ENCODE measurements around the gene SLC23A2. TPM values are rescaled to one million over a fixed set of nuclear protein-coding genes. Genes with fewer than 3 reads are reported as not detected.

The SLC23A2 gene
- total RNA-seq, 2 experiments from 2014 or later, result 16.7 to 17.6 TPM

DNA sequence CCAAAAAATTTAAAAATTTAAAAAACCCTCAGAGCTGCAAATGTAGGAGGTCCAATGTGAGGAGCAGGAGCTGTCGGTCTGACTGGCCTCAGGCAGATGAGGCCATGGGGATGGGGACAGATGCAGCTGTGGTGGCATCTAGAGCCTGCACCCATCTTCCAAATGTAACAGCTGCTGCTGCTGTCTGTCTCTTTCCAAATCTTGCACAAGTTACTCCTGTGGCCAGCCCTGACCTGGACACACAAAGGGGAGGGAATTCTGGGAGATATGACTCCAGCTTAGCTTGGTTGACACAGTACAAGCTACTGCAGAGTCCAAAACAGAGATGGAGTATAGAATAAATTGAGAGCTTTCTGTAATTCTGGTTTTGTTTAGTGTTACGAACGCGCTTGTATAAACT is 164.4 kb downstream of the SLC23A2 start:
- ATAC-seq, result no peak
- ChIA-PET CTCF (interaction anchor here (0.9 kb wide), 1 partner anchor 63 kb away, joined by 3 read pairs; no protein-coding TSS in a partner anchor), POLR2A (no interaction called here)
- H3K9me3 Mint-ChIP-seq (ENCODE audit: low read depth), result peaks cover 3% of the 10 kb centered on the region
- H3K36me3 Mint-ChIP-seq (ENCODE audit: low read depth), result no peaks in the 10 kb centered on the region
- no peak for DNase-seq
- intact Hi-C loops (cut with DNase I, micrococcal nuclease), result no loop called here
- H3K27ac Mint-ChIP-seq, result no peak overlapping the region
- H3K4me1 Mint-ChIP-seq, result peaks cover 2% of the 10 kb centered on the region
- H3K27me3 Mint-ChIP-seq, result no peaks in the 10 kb centered on the region
- no peak overlapping the region for H3K4me3 Mint-ChIP-seq

DNA sequence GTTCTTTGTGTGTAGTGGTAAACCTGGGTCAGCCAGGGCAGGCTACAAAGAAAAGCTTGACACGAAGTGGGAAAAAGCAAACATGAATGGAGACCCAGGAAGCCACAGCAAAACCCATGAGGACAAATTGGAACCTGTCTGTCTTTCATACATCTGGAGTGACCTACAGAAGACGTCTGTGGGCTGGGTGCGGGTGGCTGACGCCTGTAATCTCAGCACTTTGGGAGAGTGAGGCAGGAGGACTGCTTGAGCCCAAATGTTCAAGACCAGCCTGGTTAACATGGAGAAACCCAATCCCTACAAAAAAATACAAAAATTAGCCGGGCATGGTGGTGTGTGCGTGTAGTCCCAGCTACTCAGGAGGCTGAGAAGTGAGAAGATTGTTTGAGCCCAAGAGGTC is 164.8 kb downstream of the SLC23A2 start:
- peaks cover 6% of the 10 kb centered on the region for H3K9me3 Mint-ChIP-seq (ENCODE audit: low read depth)
- H3K36me3 Mint-ChIP-seq (ENCODE audit: low read depth), result no peaks in the 10 kb centered on the region
- POLR2A ChIA-PET, result no interaction called here
- H3K27me3 Mint-ChIP-seq, result no peaks in the 10 kb centered on the region
- ATAC-seq, result no peak
- no peak overlapping the region for H3K4me3 Mint-ChIP-seq
- DNase-seq, result no peak
- peaks cover 2% of the 10 kb centered on the region for H3K4me1 Mint-ChIP-seq
- no peak overlapping the region for H3K27ac Mint-ChIP-seq
- CTCF ChIA-PET, result interaction anchor here (0.5 to 0.9 kb wide), 3 partner anchors 24 to 275 kb away, joined by 3 to 4 read pairs (median 4); no protein-coding TSS in a partner anchor
- intact Hi-C loops (cut with DNase I, micrococcal nuclease), result no loop called here

DNA sequence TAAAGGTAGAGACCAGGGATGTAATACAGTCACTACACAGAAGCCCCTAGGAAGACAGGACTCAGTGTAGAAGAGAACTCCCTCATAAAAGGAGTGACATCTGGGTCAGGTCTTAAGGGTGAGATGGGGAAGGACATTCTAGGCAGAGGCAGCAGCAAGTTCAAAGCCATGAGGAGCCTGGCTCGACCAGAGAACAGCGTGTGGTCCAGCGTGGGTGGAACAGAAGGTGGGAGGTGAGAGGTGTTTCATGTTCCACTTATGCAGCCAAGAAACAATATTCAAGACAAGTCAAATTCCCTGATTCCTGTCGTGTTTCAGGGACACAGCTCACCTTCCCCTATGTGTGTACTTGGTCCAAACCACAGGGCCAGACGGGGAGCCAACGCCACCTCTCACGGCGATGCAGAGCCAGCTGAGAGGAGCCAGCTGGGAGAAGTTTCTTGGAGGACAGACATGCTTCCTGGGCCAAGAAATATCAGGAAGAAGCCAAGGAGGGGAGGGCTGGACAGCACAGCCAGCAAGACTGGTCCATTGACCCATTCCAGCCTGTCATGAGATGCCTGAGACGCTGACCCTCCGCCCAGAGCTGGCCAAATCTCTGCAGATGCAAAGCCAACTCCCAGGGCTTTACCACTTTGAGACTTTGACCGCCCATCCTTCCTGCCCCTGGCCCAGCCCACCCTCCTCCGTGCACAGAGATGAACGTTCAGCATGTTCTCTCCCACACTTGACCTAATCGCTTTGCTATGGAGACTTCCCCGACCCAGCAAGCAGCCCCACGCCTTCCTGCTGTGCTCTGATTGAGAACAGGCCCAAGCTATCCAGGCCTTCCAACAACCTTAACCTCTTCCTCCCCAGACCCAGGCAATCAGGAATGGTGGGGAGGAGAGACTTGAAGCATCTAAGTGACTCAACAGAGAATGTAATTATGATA is 165.8 kb downstream of the SLC23A2 start:
- H3K27ac Mint-ChIP-seq, result no peak overlapping the region
- ATAC-seq (no peak), DNase-seq (no peak)
- H3K9me3 Mint-ChIP-seq (ENCODE audit: low read depth), result peaks cover 6% of the 10 kb centered on the region
- no peaks in the 10 kb centered on the region for H3K27me3 Mint-ChIP-seq
- intact Hi-C loops (cut with DNase I, micrococcal nuclease), result no loop called here
- no peaks in the 10 kb centered on the region for H3K36me3 Mint-ChIP-seq (ENCODE audit: low read depth)
- H3K4me3 Mint-ChIP-seq, result no peak overlapping the region
- CTCF ChIA-PET, result interaction anchor here (0.6 to 0.7 kb wide), 2 partner anchors 15 to 23 kb away, joined by 4 read pairs; no protein-coding TSS in a partner anchor
- no peaks in the 10 kb centered on the region for H3K4me1 Mint-ChIP-seq
- POLR2A ChIA-PET, result no interaction called here

DNA sequence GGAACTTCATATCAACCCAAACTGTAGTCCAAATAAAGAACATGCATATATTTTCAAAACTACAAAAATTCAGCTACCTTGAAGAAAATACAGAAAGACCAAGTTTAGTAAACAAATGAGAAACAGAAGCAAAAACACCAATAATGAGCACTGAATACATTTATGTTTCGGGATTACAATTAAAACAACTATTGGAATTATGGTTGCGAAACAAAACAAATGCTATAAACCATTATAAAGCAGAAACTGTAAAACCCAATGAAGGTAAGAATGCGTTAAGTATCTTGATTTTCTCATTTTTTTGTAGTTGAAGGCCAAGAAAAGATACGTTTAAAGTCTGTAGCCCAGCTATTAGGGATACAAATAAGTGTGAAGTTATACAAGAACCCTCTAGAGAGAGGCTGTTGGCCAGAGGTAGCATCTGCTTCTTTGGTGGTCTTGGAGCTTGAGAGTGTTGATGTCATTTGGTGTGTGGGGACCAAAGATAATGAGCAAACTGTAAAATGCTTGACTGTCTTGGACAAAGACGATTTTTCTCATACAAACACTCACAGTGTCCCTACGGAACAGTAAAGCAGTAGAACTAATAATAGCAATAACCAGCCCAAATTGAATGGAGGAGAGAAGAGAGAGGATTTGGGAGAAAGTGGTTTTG is 168.1 kb downstream of the SLC23A2 start:
- Mint-ChIP-seq H3K36me3 (ENCODE audit: low read depth) (no peaks in the 10 kb centered on the region), H3K9me3 (ENCODE audit: low read depth) (peaks cover 6% of the 10 kb centered on the region), H3K27ac (no peak overlapping the region), H3K4me1 (no peaks in the 10 kb centered on the region), H3K27me3 (no peaks in the 10 kb centered on the region), H3K4me3 (no peak overlapping the region)
- POLR2A ChIA-PET, result no interaction called here
- ATAC-seq (no peak), DNase-seq (no peak)
- intact Hi-C loops (cut with DNase I, micrococcal nuclease), result no loop called here
- CTCF ChIA-PET, result interaction anchor here (1.4 kb wide), 1 partner anchor 25 kb away, joined by 3 read pairs; no protein-coding TSS in a partner anchor

DNA sequence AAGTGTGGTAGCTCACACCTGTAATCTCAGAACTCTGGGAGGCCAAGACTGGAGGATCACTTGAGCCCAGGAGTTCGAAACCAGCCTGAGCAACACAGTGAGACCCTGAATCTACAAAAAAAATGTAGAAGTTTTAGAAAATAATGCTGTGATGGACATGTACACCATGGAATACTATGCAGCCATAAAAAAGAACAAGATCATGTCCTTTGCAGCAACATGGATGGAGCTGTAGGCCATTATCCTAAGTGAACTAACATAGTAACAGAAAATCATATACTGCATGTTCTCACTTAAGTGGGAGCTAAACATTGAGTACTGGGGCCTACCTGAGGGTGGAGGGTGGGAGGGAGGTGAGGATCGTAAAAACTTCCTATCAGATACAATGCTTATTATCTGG is 168.8 kb downstream of the SLC23A2 start:
- no peak overlapping the region for H3K27ac Mint-ChIP-seq
- POLR2A ChIA-PET, result interaction anchor here (0.7 kb wide), 1 partner anchor 18 kb away, joined by 5 read pairs; no protein-coding TSS in a partner anchor
- no peak overlapping the region for H3K4me3 Mint-ChIP-seq
- no peaks in the 10 kb centered on the region for H3K36me3 Mint-ChIP-seq (ENCODE audit: low read depth)
- intact Hi-C loops (cut with DNase I, micrococcal nuclease), result no loop called here
- ATAC-seq (no peak), DNase-seq (no peak)
- CTCF ChIA-PET, result no interaction called here
- no peaks in the 10 kb centered on the region for H3K27me3 Mint-ChIP-seq
- H3K4me1 Mint-ChIP-seq, result no peaks in the 10 kb centered on the region
- H3K9me3 Mint-ChIP-seq (ENCODE audit: low read depth), result peaks cover 6% of the 10 kb centered on the region

DNA sequence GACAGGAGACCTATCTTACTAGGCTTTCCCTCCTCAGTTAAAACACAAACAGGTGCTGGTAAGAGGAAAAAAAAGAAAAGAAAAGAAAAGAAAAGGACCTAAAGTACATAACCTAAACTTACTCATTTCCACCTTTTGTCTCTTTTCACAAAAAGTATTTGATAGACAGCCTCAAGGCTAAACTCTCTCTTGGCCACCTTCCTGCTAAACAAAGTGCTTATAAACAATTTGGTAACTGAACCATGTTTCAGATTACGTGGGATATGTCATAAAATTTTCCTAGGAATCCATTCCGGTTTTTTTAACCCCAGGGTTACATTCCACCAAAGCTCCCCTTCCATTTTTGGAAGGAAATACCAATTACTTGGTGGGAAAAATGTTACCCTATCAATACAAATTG is 170.6 kb downstream of the SLC23A2 start:
- ATAC-seq (no peak), DNase-seq (no peak)
- CTCF ChIA-PET, result no interaction called here
- intact Hi-C loops (cut with DNase I, micrococcal nuclease), result no loop called here
- Mint-ChIP-seq H3K36me3 (ENCODE audit: low read depth) (no peaks in the 10 kb centered on the region), H3K4me1 (no peaks in the 10 kb centered on the region), H3K4me3 (no peak overlapping the region), H3K27me3 (no peaks in the 10 kb centered on the region), H3K9me3 (ENCODE audit: low read depth) (peaks cover 6% of the 10 kb centered on the region), H3K27ac (no peak overlapping the region)
- POLR2A ChIA-PET, result no interaction called here

DNA sequence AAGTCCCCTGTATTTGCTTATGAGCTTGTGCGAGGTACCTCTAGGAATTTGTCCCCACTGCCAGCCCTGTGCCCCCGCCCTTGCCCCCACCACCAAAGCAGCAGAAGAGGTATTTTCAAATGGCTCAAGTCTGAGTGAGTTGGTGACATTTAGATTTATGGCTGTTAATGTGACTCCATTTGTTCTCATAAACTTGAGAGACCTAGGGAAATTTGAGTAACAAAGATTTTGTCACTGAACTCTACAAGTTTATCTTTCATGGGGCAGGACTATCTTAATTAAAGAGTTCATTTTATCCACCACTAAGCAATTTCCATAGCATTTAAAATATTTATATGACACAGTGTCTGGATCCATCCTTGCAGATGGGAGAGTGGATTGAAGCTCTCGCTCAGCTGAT is 171.1 kb downstream of the SLC23A2 start:
- H3K27me3 Mint-ChIP-seq, result no peaks in the 10 kb centered on the region
- DNase-seq (no peak), ATAC-seq (no peak)
- H3K4me3 Mint-ChIP-seq, result no peak overlapping the region
- ChIA-PET POLR2A (no interaction called here), CTCF (interaction anchor here (0.7 to 1.4 kb wide), 4 partner anchors 126 to 270 kb away, joined by 3 to 4 read pairs (median 3); no protein-coding TSS in a partner anchor)
- peaks cover 6% of the 10 kb centered on the region for H3K9me3 Mint-ChIP-seq (ENCODE audit: low read depth)
- H3K27ac Mint-ChIP-seq, result no peak overlapping the region
- H3K4me1 Mint-ChIP-seq, result no peaks in the 10 kb centered on the region
- intact Hi-C loops (cut with DNase I, micrococcal nuclease), result no loop called here
- H3K36me3 Mint-ChIP-seq (ENCODE audit: low read depth), result no peaks in the 10 kb centered on the region

DNA sequence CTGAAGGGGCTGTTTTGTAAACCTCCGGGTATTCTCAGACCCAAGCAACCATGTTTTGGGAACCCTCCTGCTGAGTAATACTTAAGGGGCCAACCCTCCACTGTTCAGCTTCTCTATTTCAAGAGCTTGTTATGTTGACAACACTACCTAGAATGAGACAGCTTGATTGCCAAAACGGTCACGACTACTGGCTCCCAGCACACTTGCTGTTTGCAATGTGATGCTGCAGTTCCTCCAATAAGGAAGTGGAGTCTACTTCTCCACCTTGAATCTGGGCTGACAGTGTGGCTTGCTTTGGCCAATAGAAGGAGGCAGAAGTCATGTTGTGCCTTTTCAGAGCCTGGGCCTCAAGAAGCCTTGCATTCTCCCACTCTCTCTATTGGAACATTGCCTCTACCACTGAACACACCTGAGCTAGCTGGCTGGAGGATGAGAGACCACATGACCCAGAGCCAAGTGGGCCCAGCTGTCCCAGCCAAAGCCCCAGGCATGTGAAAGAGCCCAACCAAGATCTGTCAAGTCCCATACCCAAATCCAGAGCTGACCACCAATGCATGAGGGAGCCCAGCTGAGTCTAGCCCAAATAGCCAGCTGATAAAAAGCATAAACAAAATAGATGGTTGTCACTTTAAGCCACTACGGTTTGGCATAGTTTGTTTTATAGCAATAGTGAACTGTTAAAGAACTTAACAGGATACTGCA is 171.6 kb downstream of the SLC23A2 start:
- no peak overlapping the region for H3K4me3 Mint-ChIP-seq
- H3K27me3 Mint-ChIP-seq, result no peaks in the 10 kb centered on the region
- intact Hi-C loops (cut with DNase I, micrococcal nuclease), result no loop called here
- DNase-seq (no peak), ATAC-seq (no peak)
- peaks cover 6% of the 10 kb centered on the region for H3K9me3 Mint-ChIP-seq (ENCODE audit: low read depth)
- H3K36me3 Mint-ChIP-seq (ENCODE audit: low read depth), result no peaks in the 10 kb centered on the region
- H3K27ac Mint-ChIP-seq, result no peak overlapping the region
- no peaks in the 10 kb centered on the region for H3K4me1 Mint-ChIP-seq
- POLR2A ChIA-PET, result no interaction called here
- CTCF ChIA-PET, result interaction anchor here (0.7 to 1.4 kb wide), 4 partner anchors 126 to 271 kb away, joined by 3 to 4 read pairs (median 3); no protein-coding TSS in a partner anchor

DNA sequence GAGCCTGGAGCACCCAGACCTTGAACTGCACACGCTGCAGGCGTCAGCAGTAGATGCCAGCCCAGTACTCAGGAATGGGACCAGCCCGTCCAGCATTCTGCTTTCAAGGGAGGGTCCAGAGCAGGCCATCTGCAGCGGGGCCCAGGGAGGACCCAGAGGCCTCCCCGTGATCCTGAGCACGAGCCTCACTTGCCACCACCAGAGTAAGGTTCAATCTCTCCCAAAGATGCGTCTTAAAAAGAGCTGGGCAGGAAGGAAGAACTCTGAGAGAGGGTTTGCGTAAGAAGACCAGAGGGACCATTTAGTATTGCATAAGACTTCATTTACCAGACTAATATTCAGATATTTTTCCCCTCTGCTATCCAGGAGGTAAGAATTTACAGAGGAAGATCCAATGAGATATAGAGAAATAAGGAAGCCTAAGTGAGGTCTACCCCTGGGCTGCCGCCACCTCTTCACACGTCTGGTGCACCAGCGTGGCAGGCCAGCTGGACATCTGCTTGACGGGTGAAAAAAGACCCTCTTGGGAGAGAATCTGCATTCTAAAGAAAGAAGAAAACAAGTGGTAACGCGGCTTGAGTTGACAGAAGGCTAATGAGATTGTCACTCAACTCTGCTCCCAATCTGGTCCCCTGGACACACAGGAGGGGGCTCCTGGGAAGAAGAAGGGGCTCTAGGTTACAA is 172.3 kb downstream of the SLC23A2 start:
- intact Hi-C loops (cut with DNase I, micrococcal nuclease), result no loop called here
- Mint-ChIP-seq H3K36me3 (ENCODE audit: low read depth) (no peaks in the 10 kb centered on the region), H3K4me3 (no peak overlapping the region), H3K27ac (no peak overlapping the region), H3K27me3 (no peaks in the 10 kb centered on the region), H3K4me1 (peaks cover 3% of the 10 kb centered on the region), H3K9me3 (ENCODE audit: low read depth) (peaks cover 6% of the 10 kb centered on the region)
- no peak for DNase-seq
- ChIA-PET POLR2A (no interaction called here), CTCF (interaction anchor here (1.4 kb wide), 1 partner anchor 272 kb away, joined by 4 read pairs; no protein-coding TSS in a partner anchor)
- no peak for ATAC-seq

DNA sequence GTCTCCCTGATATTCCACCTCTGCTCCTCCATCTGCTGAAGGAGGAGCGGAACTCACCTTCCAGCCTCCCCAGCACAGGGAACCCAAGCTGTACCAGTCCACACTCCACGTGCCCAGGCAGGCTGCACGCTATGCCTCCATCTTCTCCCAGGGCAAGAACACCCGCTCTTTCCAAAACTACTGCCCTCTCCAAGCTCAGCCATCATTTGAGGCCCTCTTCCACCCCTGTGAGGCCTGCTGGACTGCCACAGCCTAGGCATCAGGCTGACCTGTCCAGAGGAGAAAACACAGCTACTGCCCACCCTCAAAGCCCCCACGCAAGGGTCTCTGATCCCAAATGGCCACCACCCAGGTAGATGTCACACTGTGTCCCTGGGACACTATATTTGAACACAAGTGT is 179.7 kb downstream of the SLC23A2 start:
- intact Hi-C loops (cut with DNase I, micrococcal nuclease), result no loop called here
- Mint-ChIP-seq H3K36me3 (ENCODE audit: low read depth) (peaks cover 35% of the 10 kb centered on the region), H3K27ac (no peak overlapping the region), H3K27me3 (no peaks in the 10 kb centered on the region), H3K4me3 (peak overlapping the region; percentile 77), H3K9me3 (ENCODE audit: low read depth) (no peaks in the 10 kb centered on the region), H3K4me1 (peaks cover 36% of the 10 kb centered on the region)
- DNase-seq (no peak), ATAC-seq (no peak)
- ChIA-PET POLR2A (no interaction called here), CTCF (interaction anchor here (0.6 to 1.0 kb wide), 2 partner anchors 48 to 585 kb away, joined by 3 read pairs; no protein-coding TSS in a partner anchor)

All from activated CD4-positive, alpha-beta T cell treated with anti-CD3 and anti-CD28 coated beads for 36 hours (primary cell).